Tibial nerve (tissue), 4 donors: ENCODE measurements around the gene GCLC. TPM values are rescaled to one million over a fixed set of nuclear protein-coding genes. Genes with fewer than 3 reads are reported as not detected.

Experiments
- DNase-seq, 2 donors: peaks; one replicate each; pipeline ENCODE4 v3.0.0-alpha.2; 2019; ENCODE audit warnings: low spot score in 2 of 2
- H3K27ac ChIP-seq, 4 donors: fragments of 200-600 bp; sonication (generic) in 3 of 4; one replicate each; pipeline ENCODE4 v1.5.1; 2017 to 2019; ENCODE audit warnings: mild to moderate bottlenecking in 1 of 4
- H3K27me3 ChIP-seq, 2 donors: fragments of 200-600 bp; sonication (generic) in 1 of 2; one replicate each; pipeline versions ENCODE4 v1.5.1 to v1.6.0; 2017 to 2019
- H3K36me3 ChIP-seq, 3 donors: fragments of 200-600 bp; sonication (generic); one replicate each; pipeline ENCODE4 v1.5.1; 2018 to 2019
- H3K4me1 ChIP-seq, 4 donors: fragments of 200-600 bp; sonication (generic) in 3 of 4; one replicate each; pipeline ENCODE4 v1.5.1; 2017 to 2019
- H3K4me3 ChIP-seq, 4 donors: fragments of 200-600 bp; sonication (generic) in 3 of 4; one replicate each; pipeline ENCODE4 v1.5.1; 2017 to 2019; ENCODE audit warnings: mild to moderate bottlenecking in 1 of 4, moderate library complexity in 1 of 4
- H3K9me3 ChIP-seq, 4 donors: fragments of 200-600 bp; sonication (generic) in 3 of 4; one replicate each; pipeline ENCODE4 v1.5.1; 2017 to 2019
- CTCF ChIP-seq, 5 experiments: fragments of 200-600 bp in 3 of 5; fragments of 450-650 bp in 2 of 5; sonication (generic) in 3 of 5; IDR thresholded peaks; one replicate each; pipeline ENCODE4 v1.5.1; 2016 to 2019; ENCODE audit warnings: antibody characterized with exemption in 5 of 5, mild to moderate bottlenecking in 3 of 5, moderate library complexity in 2 of 5
- EP300 ChIP-seq, 2 donors: sonication (generic); formaldehyde crosslinking; IDR thresholded peaks; one replicate each; pipeline ENCODE4 v1.6.1; 2017; ENCODE audit warnings: antibody characterized with exemption in 2 of 2, mild to moderate bottlenecking in 1 of 2
- POLR2A ChIP-seq, 2 donors: fragments of 450-650 bp; IDR thresholded peaks; one replicate each; pipeline ENCODE4 v1.6.1; 2017; ENCODE audit warnings: antibody characterized with exemption in 2 of 2, mild to moderate bottlenecking in 2 of 2, moderate library complexity in 2 of 2
- WGBS, 2 donors: methylation state at CpG; one replicate each; pipeline ENCODE4 v1.1.5; 2018; 5-methylcytosine and 5-hydroxymethylcytosine counted together
- total RNA-seq, 4 donors: library from RNA; depleted of rRNA; stranded (reverse); fragments of >200 nt; gene quantifications; one replicate each; pipeline ENCODE4 v1.1.0, GENCODE V29; 2016

The GCLC gene
- total RNA-seq, 4 donors from 2014 or later: 21.8 to 43.2 (median 32.0) TPM

- H3K27ac ChIP-seq: no peak overlapping the region
- H3K4me1 ChIP-seq: no peaks in the 10 kb centered on the region
- H3K9me3 ChIP-seq: no peaks in the 10 kb centered on the region
- no peak overlapping the region for H3K4me3 ChIP-seq
- WGBS, 2 donors: 79 to 81% methylated on average over 2 of the region's 2 CpGs
- no peak for DNase-seq
- TF ChIP-seq EP300 (IDR thresholded peaks at IDR 0.05) (no peak), CTCF (IDR thresholded peaks at IDR 0.05) (no peak)
- H3K36me3 ChIP-seq: no peaks in the 10 kb centered on the region
- no peaks in the 10 kb centered on the region for H3K27me3 ChIP-seq
Observed at GRCh38 chr6:53568776-53569616, 24.1 kb upstream of the GCLC start.

- no peak for TF ChIP-seq EP300 (IDR thresholded peaks at IDR 0.05)
- TF ChIP-seq POLR2A (IDR thresholded peaks at IDR 0.05): no peak
- TF ChIP-seq CTCF (IDR thresholded peaks at IDR 0.05): no peak
- Histone ChIP-seq H3K27me3 (no peaks in the 10 kb centered on the region), H3K27ac (no peak overlapping the region), H3K4me3 (no peak overlapping the region), H3K36me3 (no peaks in the 10 kb centered on the region), H3K9me3 (no peaks in the 10 kb centered on the region), H3K4me1 (no peaks in the 10 kb centered on the region)
- 70 to 75% methylated on average over 2 of the region's 2 CpGs for WGBS, 2 donors
- DNase-seq: no peak
Observed at GRCh38 chr6:53567701-53568100, 22.8 kb upstream of the GCLC start.

- no peak overlapping the region for H3K27ac ChIP-seq
- no peaks in the 10 kb centered on the region for H3K4me1 ChIP-seq
- H3K27me3 ChIP-seq: no peaks in the 10 kb centered on the region
- no peak for TF ChIP-seq POLR2A (IDR thresholded peaks at IDR 0.05)
- TF ChIP-seq EP300 (IDR thresholded peaks at IDR 0.05): no peak
- TF ChIP-seq CTCF (IDR thresholded peaks at IDR 0.05): no peak
- no peaks in the 10 kb centered on the region for H3K36me3 ChIP-seq
- DNase-seq: no peak
- H3K9me3 ChIP-seq: no peaks in the 10 kb centered on the region
- WGBS, 2 donors: 91% methylated on average over 3 of the region's 3 CpGs
- no peak overlapping the region for H3K4me3 ChIP-seq
Observed at GRCh38 chr6:53566755-53567154, 21.9 kb upstream of the GCLC start.

- no peak for DNase-seq
- no peak overlapping the region for H3K4me3 ChIP-seq
- H3K4me1 ChIP-seq: no peaks in the 10 kb centered on the region
- WGBS, 2 donors: 64 to 69% methylated on average over 3 of the region's 3 CpGs
- H3K9me3 ChIP-seq: no peaks in the 10 kb centered on the region
- H3K27me3 ChIP-seq: no peaks in the 10 kb centered on the region
- no peak overlapping the region for H3K27ac ChIP-seq
- TF ChIP-seq CTCF (IDR thresholded peaks at IDR 0.05) (no peak), POLR2A (IDR thresholded peaks at IDR 0.05) (no peak), EP300 (IDR thresholded peaks at IDR 0.05) (no peak)
- H3K36me3 ChIP-seq: no peaks in the 10 kb centered on the region
Observed at GRCh38 chr6:53565886-53566285, 21.0 kb upstream of the GCLC start.

GRCh38 chr6:53564401-53565065, 19.6 kb upstream of the GCLC start:
- TF ChIP-seq POLR2A (IDR thresholded peaks at IDR 0.05) (no peak), CTCF (IDR thresholded peaks at IDR 0.05) (no peak), EP300 (IDR thresholded peaks at IDR 0.05) (no peak)
- Histone ChIP-seq H3K27ac (no peak overlapping the region), H3K9me3 (peaks cover 0 to 5% (median 0%) of the 10 kb centered on the region in 4 donors), H3K27me3 (no peaks in the 10 kb centered on the region), H3K36me3 (no peaks in the 10 kb centered on the region), H3K4me1 (no peaks in the 10 kb centered on the region), H3K4me3 (no peak overlapping the region)
- 92 to 93% methylated on average over 2 of the region's 2 CpGs for WGBS, 2 donors
- no peak for DNase-seq
